Astrocyte (in vitro differentiated cells and primary cell): ENCODE data around the gene DIDO1. TPM values are rescaled to one million over a fixed set of nuclear protein-coding genes. Genes with fewer than 3 reads are reported as not detected.
A peak's percentile ranks its signal among the peaks of the same experiment; 100 is the strongest.

ENCODE experiments used
- DNase-seq: peaks from one replicate; pipeline ENCODE4 v3.0.0-alpha.2; 2010; ENCODE audit warnings: low read depth
- FAIRE-seq: peaks from 2 replicates; lab custom pipeline; 2011; peaks lifted over from hg19 to GRCh38; lab: Jason Lieb, UNC
- H2AFZ ChIP-seq: 2 replicates; pipeline ENCODE4 v1.6.0; 2012; ENCODE audit warnings: low read depth, low read length, inconsistent platforms
- H3K27ac ChIP-seq: 2 replicates; pipeline ENCODE4 v1.5.1; 2011; ENCODE audit warnings: low read depth, low read length, inconsistent platforms
- H3K27me3 ChIP-seq: 2 replicates; pipeline ENCODE4 v1.6.0; 2011; ENCODE audit warnings: low read length, inconsistent platforms; ENCODE audit not compliant: insufficient read depth
- H3K36me3 ChIP-seq: 2 replicates; pipeline ENCODE4 v1.5.1; 2011; ENCODE audit warnings: low read length, inconsistent platforms; ENCODE audit not compliant: insufficient read depth
- H3K4me1 ChIP-seq: 2 replicates; pipeline ENCODE4 v1.5.1; 2011; ENCODE audit warnings: low read length, inconsistent platforms; ENCODE audit not compliant: insufficient read depth
- H3K4me2 ChIP-seq: 2 replicates; pipeline ENCODE4 v1.6.0; 2012; ENCODE audit warnings: low read length, inconsistent platforms
- H3K4me3 ChIP-seq: 2 replicates; pipeline ENCODE4 v1.5.1; 2011; ENCODE audit warnings: low read depth, mild to moderate bottlenecking, low read length, inconsistent platforms; ENCODE audit not compliant: insufficient read depth
- H3K79me2 ChIP-seq: 2 replicates; pipeline ENCODE4 v1.6.0; 2012; ENCODE audit warnings: mild to moderate bottlenecking, low read length, inconsistent platforms; ENCODE audit not compliant: insufficient read depth
- H3K9ac ChIP-seq: 2 replicates; pipeline ENCODE4 v1.6.0; 2012; ENCODE audit warnings: mild to moderate bottlenecking, low read length, inconsistent platforms
- H3K9me3 ChIP-seq: 2 replicates; pipeline ENCODE4 v1.5.1; 2012; ENCODE audit warnings: low read depth, mild to moderate bottlenecking, low read length, inconsistent platforms; ENCODE audit not compliant: insufficient read depth
- H4K20me1 ChIP-seq: 2 replicates; pipeline ENCODE4 v1.6.0; 2012; ENCODE audit warnings: low read length, inconsistent platforms; ENCODE audit not compliant: insufficient read depth
- H3K27ac Mint-ChIP-seq: one replicate; pipeline ENCODE4 v1.8.0; 2021; ENCODE audit warnings: mild to moderate bottlenecking, mixed read lengths; ENCODE audit not compliant: unreplicated experiment
- H3K27me3 Mint-ChIP-seq: one replicate; pipeline ENCODE4 v1.8.0; 2021; ENCODE audit warnings: low read depth, mixed read lengths; ENCODE audit not compliant: unreplicated experiment
- H3K36me3 Mint-ChIP-seq: one replicate; pipeline ENCODE4 v1.8.0; 2021; ENCODE audit warnings: low read depth, mixed read lengths; ENCODE audit not compliant: unreplicated experiment
- H3K4me1 Mint-ChIP-seq: one replicate; pipeline ENCODE4 v1.8.0; 2021; ENCODE audit warnings: low read depth, mixed read lengths; ENCODE audit not compliant: unreplicated experiment
- H3K4me3 Mint-ChIP-seq: one replicate; pipeline ENCODE4 v1.8.0; 2021; ENCODE audit warnings: mild to moderate bottlenecking, moderate library complexity, mixed read lengths; ENCODE audit not compliant: unreplicated experiment
- H3K9me3 Mint-ChIP-seq: one replicate; pipeline ENCODE4 v1.8.0; 2021; ENCODE audit warnings: mild to moderate bottlenecking, mixed read lengths; ENCODE audit not compliant: unreplicated experiment
- EZH2 ChIP-seq: IDR thresholded peaks from 2 replicates; pipeline ENCODE4 v1.6.1; 2012; ENCODE audit warnings: mild to moderate bottlenecking, low read length, inconsistent platforms; ENCODE audit not compliant: insufficient read depth
- total RNA-seq: library from RNA; stranded (reverse); gene quantifications from 2 replicates; pipeline ENCODE4 v1.2.1, GENCODE V29; 2021
- TF ChIP-seq, protein P1 (sequence below): IDR thresholded peaks from 2 replicates; pipeline ENCODE4 v1.5.1; 2011; ENCODE audit warnings: low read depth, mild to moderate bottlenecking, inconsistent platforms, low read length, moderate library complexity; ENCODE audit not compliant: insufficient read depth

The DIDO1 gene
- total RNA-seq, 1 donor from 2014 or later: 39.0 TPM

DNA sequence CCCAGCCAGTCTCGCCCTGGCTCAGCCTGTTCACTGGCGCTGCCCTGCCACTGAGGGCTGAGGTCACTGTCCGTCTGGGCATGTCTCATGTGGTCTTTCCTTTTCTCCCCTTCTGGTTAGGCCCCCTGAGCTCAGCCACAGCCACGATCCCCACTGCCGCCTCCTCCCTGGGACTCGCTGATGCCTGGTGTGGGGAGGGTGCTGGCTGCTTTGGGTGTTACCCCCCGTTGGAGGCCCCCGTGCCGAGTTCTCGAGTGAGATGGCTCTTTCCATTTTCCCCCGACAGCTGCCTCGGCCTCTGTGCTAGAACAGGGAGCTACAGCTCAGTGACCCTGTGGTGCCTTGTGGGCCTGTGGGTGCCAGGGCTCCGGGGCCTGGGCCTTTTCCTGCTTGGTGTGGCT, 49.8 kb downstream of the DIDO1 start:
- no peak overlapping the region for H3K27ac ChIP-seq
- no peak overlapping the region for H3K27ac Mint-ChIP-seq

DNA sequence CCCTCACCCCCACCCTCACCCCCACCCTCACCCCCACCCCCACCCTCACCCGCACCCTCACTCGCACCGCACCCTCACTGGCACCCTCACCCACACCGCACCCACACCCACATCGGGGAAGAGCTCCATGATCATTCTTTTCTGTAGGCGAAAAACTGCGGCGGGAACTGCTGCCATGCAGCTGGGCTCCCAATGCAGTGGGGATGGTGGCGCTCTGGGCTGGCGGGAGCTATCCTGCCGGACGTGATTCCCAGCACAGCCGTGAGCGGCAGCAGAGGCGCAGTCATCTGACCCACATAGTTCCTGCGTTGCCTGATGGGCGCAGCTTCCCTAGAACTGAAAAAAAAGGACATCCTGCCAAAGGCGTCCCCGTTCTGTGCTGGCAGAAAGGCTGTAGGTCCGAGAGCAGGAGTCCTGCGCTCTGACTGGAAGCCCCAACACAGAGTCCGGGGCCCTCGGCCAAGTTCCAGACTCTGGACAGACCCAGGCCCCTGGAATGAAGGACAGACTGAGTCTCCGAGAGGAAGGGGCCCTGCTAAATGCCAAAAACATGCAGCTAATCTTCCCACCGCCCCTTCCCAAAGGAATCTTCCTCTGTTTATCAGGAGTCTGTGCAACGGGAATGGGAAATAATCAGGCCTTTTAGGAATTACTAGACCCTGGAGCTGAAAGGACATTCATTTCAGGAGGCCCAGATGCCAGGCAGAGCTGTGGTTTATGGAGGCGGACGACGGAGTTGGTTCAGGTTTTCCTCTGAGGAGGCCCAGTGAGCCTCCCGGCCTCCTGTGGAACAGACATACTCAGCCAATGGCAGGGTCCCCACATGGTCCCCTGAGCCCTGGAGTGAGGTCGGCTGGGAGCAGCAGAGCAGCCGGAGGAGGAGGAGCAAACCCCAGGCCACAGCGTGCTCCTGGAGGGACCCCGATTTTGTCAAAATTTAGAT, 50.6 kb downstream of the DIDO1 start:
- FAIRE-seq: no peak
- Histone ChIP-seq H2AFZ (peak overlapping the region; percentile 47), H3K27me3 (no peaks in the 10 kb centered on the region), H4K20me1 (no peaks in the 10 kb centered on the region), H3K9ac (peak overlapping the region; percentile 42), H3K27ac (peak overlapping the region; percentile 3), H3K9me3 (no peaks in the 10 kb centered on the region), H3K4me1 (peaks cover 7% of the 10 kb centered on the region), H3K4me3 (no peak overlapping the region), H3K4me2 (peak overlapping the region; percentile 65), H3K79me2 (no peaks in the 10 kb centered on the region), H3K36me3 (no peaks in the 10 kb centered on the region)
- H3K4me3 Mint-ChIP-seq: no peak overlapping the region
- peak; percentile 78 for DNase-seq
- no peaks in the 10 kb centered on the region for H3K27me3 Mint-ChIP-seq
- TF ChIP-seq, protein P1, sequence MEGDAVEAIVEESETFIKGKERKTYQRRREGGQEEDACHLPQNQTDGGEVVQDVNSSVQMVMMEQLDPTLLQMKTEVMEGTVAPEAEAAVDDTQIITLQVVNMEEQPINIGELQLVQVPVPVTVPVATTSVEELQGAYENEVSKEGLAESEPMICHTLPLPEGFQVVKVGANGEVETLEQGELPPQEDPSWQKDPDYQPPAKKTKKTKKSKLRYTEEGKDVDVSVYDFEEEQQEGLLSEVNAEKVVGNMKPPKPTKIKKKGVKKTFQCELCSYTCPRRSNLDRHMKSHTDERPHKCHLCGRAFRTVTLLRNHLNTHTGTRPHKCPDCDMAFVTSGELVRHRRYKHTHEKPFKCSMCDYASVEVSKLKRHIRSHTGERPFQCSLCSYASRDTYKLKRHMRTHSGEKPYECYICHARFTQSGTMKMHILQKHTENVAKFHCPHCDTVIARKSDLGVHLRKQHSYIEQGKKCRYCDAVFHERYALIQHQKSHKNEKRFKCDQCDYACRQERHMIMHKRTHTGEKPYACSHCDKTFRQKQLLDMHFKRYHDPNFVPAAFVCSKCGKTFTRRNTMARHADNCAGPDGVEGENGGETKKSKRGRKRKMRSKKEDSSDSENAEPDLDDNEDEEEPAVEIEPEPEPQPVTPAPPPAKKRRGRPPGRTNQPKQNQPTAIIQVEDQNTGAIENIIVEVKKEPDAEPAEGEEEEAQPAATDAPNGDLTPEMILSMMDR: peak; percentile 27
- TF ChIP-seq EZH2: no peak
- peak overlapping the region; percentile 62 for H3K27ac Mint-ChIP-seq
- peaks cover 18% of the 10 kb centered on the region for H3K4me1 Mint-ChIP-seq
- peaks cover 1% of the 10 kb centered on the region for H3K9me3 Mint-ChIP-seq
- H3K36me3 Mint-ChIP-seq: no peaks in the 10 kb centered on the region

More for the DNA sequence above, 49.8 kb downstream of the DIDO1 start:
- H3K79me2 ChIP-seq: no peaks in the 10 kb centered on the region
- no peak overlapping the region for H3K9ac ChIP-seq
- no peaks in the 10 kb centered on the region for H4K20me1 ChIP-seq
- no peaks in the 10 kb centered on the region for H3K9me3 ChIP-seq
- H3K27me3 Mint-ChIP-seq: no peaks in the 10 kb centered on the region
- peaks cover 1% of the 10 kb centered on the region for H3K9me3 Mint-ChIP-seq
- H3K4me1 Mint-ChIP-seq: peaks cover 18% of the 10 kb centered on the region
- FAIRE-seq: no peak
- H3K27me3 ChIP-seq: no peaks in the 10 kb centered on the region
- TF ChIP-seq, protein P1: no peak
- no peak for TF ChIP-seq EZH2
- H3K36me3 ChIP-seq: no peaks in the 10 kb centered on the region
- H3K4me2 ChIP-seq: no peak overlapping the region
- H3K4me3 Mint-ChIP-seq: no peak overlapping the region
- DNase-seq: no peak
- peaks cover 7% of the 10 kb centered on the region for H3K4me1 ChIP-seq
- no peak overlapping the region for H2AFZ ChIP-seq
- H3K36me3 Mint-ChIP-seq: peaks cover 2% of the 10 kb centered on the region
- H3K4me3 ChIP-seq: no peak overlapping the region

GRCh38 chr20:62874964-62875344, 51.4 kb downstream of the DIDO1 start:
- no peaks in the 10 kb centered on the region for H3K9me3 ChIP-seq
- no peaks in the 10 kb centered on the region for H3K27me3 Mint-ChIP-seq
- H3K4me3 Mint-ChIP-seq: no peak overlapping the region
- H2AFZ ChIP-seq: no peak overlapping the region
- H3K4me1 Mint-ChIP-seq: peaks cover 18% of the 10 kb centered on the region
- FAIRE-seq (no peak), DNase-seq (no peak)
- H3K9me3 Mint-ChIP-seq: peaks cover 1% of the 10 kb centered on the region
- no peaks in the 10 kb centered on the region for H4K20me1 ChIP-seq
- no peak overlapping the region for H3K27ac ChIP-seq
- H3K27me3 ChIP-seq: no peaks in the 10 kb centered on the region
- H3K36me3 Mint-ChIP-seq: no peaks in the 10 kb centered on the region
- H3K4me3 ChIP-seq: no peak overlapping the region
- no peaks in the 10 kb centered on the region for H3K79me2 ChIP-seq
- H3K36me3 ChIP-seq: no peaks in the 10 kb centered on the region
- peaks cover 7% of the 10 kb centered on the region for H3K4me1 ChIP-seq
- TF ChIP-seq, protein P1: no peak
- TF ChIP-seq EZH2: no peak
- H3K27ac Mint-ChIP-seq: no peak overlapping the region
- H3K9ac ChIP-seq: no peak overlapping the region
- no peak overlapping the region for H3K4me2 ChIP-seq
